Lower lobe of right lung (tissue), 2 donors: ENCODE data around the gene GRB10. TPM values are rescaled to one million over a fixed set of nuclear protein-coding genes. Genes with fewer than 3 reads are reported as not detected.

ENCODE experiments used
- ATAC-seq, 2 donors: fragments of 200-7000 bp; cut with Tn5 transposase; one replicate each; pipeline ENCODE4 v1.9.1; 2020 to 2022; ENCODE audit warnings: mild to moderate bottlenecking in 2 of 2, moderate library complexity in 2 of 2
- DNase-seq: peaks from one replicate; pipeline ENCODE4 v3.0.0-alpha.2; 2020
- H3K27ac ChIP-seq: fragments of 200-600 bp; one replicate; pipeline ENCODE4 v1.8.0; 2022
- H3K27me3 ChIP-seq: fragments of 200-600 bp; one replicate; pipeline ENCODE4 v1.8.0; 2022; ENCODE audit warnings: low read depth
- H3K36me3 ChIP-seq: fragments of 200-600 bp; one replicate; pipeline ENCODE4 v1.8.0; 2022; ENCODE audit warnings: mild to moderate bottlenecking
- H3K4me1 ChIP-seq: fragments of 200-600 bp; one replicate; pipeline ENCODE4 v1.8.0; 2022
- H3K4me3 ChIP-seq: fragments of 200-600 bp; one replicate; pipeline ENCODE4 v1.8.0; 2022; ENCODE audit warnings: mild to moderate bottlenecking
- H3K9me3 ChIP-seq: fragments of 200-600 bp; one replicate; pipeline ENCODE4 v1.8.0; 2022
- intact Hi-C: fragments of 100-400 bp; cut with DNase I; formaldehyde crosslinking; loops from one replicate; pipeline ENCODE4 v1.11.0; 2022
- total RNA-seq: library from RNA; stranded (reverse); fragmentation: NEBNext Ultra II Directional; extraction: Animal tissue kit (Norgen Biotek cat#: 25700); gene quantifications from one replicate; pipeline ENCODE4 v1.2.1, GENCODE V29; 2021
- TF ChIP-seq, protein P1 (sequence below): fragments of 200-600 bp; IDR thresholded peaks from one replicate; pipeline ENCODE4 v1.8.0; 2022; ENCODE audit warnings: antibody characterized with exemption, mild to moderate bottlenecking
- donor health status: DM: no; HTN: yes; CAD: no; lungs with severe emphysema.

The GRB10 gene
- total RNA-seq, 1 donor from 2014 or later = 36.5 TPM

- H3K27me3 ChIP-seq = no peaks in the 10 kb centered on the region
- no peaks in the 10 kb centered on the region for H3K36me3 ChIP-seq
- no peak for ATAC-seq
- H3K4me3 ChIP-seq = no peak overlapping the region
- H3K27ac ChIP-seq = no peak overlapping the region
- no peaks in the 10 kb centered on the region for H3K4me1 ChIP-seq
- H3K9me3 ChIP-seq = no peaks in the 10 kb centered on the region
- no peak for DNase-seq
- intact Hi-C loops = no loop called here
- TF ChIP-seq, protein P1, sequence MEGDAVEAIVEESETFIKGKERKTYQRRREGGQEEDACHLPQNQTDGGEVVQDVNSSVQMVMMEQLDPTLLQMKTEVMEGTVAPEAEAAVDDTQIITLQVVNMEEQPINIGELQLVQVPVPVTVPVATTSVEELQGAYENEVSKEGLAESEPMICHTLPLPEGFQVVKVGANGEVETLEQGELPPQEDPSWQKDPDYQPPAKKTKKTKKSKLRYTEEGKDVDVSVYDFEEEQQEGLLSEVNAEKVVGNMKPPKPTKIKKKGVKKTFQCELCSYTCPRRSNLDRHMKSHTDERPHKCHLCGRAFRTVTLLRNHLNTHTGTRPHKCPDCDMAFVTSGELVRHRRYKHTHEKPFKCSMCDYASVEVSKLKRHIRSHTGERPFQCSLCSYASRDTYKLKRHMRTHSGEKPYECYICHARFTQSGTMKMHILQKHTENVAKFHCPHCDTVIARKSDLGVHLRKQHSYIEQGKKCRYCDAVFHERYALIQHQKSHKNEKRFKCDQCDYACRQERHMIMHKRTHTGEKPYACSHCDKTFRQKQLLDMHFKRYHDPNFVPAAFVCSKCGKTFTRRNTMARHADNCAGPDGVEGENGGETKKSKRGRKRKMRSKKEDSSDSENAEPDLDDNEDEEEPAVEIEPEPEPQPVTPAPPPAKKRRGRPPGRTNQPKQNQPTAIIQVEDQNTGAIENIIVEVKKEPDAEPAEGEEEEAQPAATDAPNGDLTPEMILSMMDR = no peak
Measured at GRCh38 chr7:50801907-50802306, 19.2 kb upstream of the GRB10 start.

DNA sequence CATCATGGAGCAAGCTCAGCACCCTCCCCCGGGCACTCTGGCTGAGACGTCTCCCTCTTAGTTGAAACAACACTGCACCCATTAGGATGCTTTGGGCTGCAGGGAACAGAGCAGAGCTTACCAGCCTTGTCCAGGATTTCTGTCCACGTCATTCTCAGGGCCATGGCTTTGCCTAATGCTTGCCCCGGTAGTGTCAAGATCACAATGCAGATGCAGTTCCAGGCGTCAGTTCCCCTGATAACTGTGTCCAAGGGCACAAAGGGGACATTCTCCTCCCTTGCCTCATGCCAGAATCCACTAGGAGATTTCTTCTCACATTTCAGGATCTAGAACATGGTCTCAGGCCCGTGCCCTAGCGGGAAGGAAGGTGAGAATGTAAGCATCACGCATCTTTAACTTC lies 17.2 kb upstream of the GRB10 start:
- no peaks in the 10 kb centered on the region for H3K4me1 ChIP-seq
- no peaks in the 10 kb centered on the region for H3K9me3 ChIP-seq
- H3K36me3 ChIP-seq = no peaks in the 10 kb centered on the region
- TF ChIP-seq, protein P1 = no peak
- no peaks in the 10 kb centered on the region for H3K27me3 ChIP-seq
- intact Hi-C loops = no loop called here
- H3K27ac ChIP-seq = no peak overlapping the region
- ATAC-seq (no peak), DNase-seq (no peak)
- H3K4me3 ChIP-seq = no peak overlapping the region

DNA sequence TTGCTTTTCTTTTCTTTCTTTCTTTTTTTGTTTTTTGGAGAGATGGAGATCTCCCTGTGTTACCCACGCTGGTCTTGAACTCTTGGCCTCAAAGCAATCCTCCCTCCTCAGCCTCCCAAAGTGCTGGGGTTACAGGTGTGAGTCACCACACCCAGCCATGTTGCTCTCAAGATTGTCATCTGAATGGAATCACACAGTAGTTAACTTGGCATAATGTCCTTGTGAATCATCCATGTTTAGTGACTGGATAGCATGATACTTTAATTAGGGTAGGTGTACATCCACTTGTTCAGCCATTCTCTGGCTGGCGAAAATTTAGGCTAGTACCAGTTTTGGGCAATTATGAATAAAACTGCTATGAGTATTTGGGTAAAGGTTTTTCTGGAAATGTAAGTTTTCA lies 15.4 kb upstream of the GRB10 start:
- TF ChIP-seq, protein P1 = no peak
- Histone ChIP-seq H3K9me3 (no peaks in the 10 kb centered on the region), H3K4me1 (no peaks in the 10 kb centered on the region), H3K36me3 (no peaks in the 10 kb centered on the region), H3K4me3 (no peak overlapping the region), H3K27me3 (no peaks in the 10 kb centered on the region), H3K27ac (no peak overlapping the region)
- ATAC-seq (no peak), DNase-seq (no peak)
- intact Hi-C loops = no loop called here

GRCh38 chr7:50795831-50796230 lies 13.1 kb upstream of the GRB10 start:
- Histone ChIP-seq H3K4me1 (peaks cover 13% of the 10 kb centered on the region), H3K27ac (no peak overlapping the region), H3K9me3 (no peaks in the 10 kb centered on the region), H3K27me3 (no peaks in the 10 kb centered on the region), H3K4me3 (no peak overlapping the region), H3K36me3 (no peaks in the 10 kb centered on the region)
- TF ChIP-seq, protein P1 = no peak
- no peak for ATAC-seq
- intact Hi-C loops = no loop called here
- no peak for DNase-seq

DNA sequence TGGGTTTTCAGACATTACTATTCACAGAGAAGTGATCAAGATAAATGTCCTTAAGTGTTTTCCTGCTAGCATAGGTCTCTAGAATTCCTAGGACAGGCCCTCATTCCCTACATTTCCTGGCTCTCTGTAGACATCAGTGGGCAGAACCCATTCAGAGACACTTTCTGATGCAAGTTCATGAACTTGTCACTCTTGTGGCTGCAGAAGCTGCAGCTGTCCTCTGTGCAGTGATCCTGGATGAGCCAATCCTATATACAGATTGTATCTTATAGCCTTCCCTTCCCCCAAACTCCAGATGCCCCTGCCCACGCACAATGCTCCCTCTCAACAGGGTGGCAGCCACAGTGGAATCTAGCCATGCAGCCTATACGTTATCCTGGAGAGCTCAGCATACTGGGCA lies 12.6 kb upstream of the GRB10 start:
- no peak for ATAC-seq
- TF ChIP-seq, protein P1 = no peak
- DNase-seq = no peak
- Histone ChIP-seq H3K27ac (no peak overlapping the region), H3K4me1 (peaks cover 19% of the 10 kb centered on the region), H3K27me3 (no peaks in the 10 kb centered on the region), H3K4me3 (no peak overlapping the region), H3K9me3 (no peaks in the 10 kb centered on the region), H3K36me3 (no peaks in the 10 kb centered on the region)
- intact Hi-C loops = no loop called here
